Activated CD8-positive, alpha-beta memory T cell treated with anti-CD3 and anti-CD28 coated beads, Interleukin-2, amount 50 U/mL, for 24 hours (primary cell): Measurements from ENCODE around the gene SLC10A3.

Experiments
- DNase-seq: peaks from one replicate; pipeline ENCODE4 v3.0.0-alpha.2; 2020; ENCODE audit errors: extremely low read depth

SLC10A3 gene

DNA sequence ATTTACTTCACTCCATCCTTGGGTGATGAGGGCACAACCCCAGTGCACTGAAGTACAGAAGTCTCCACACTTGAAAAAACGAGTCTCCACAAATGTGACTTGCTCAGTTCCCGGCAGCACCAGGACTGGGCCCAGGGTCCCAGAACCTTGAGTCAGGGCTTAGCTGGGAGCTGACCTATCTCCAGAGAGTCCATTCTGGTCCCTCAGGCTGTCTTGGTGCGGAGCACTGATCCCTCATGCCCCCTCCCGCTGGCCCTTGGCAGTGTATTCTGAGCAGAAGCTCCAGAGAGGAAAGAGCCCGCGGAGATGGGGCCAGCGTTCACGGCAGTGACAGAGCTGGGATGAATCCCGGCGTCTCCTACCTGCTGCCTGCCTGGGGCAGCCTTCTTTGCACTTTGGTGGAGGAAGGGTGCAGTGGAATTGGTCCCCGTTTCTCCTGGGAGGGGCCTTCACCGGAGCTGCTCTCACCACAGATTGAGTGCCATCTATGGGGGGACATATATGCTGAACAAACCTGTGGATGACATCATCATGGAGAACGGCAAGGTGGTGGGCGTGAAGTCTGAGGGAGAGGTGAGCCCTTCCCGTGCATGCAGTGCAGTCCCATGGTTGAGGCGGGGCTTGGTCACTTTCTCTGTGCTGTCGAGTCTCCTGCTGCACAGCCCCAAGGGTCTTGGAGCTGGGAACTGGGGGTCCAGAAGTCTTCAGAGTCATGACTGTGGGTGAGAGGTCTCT lies 49.6 kb downstream of the SLC10A3 start:
- DNase-seq: no peak

- no peak for DNase-seq
These were observed 50.6 kb downstream of the SLC10A3 start for GRCh38 chrX:154439841-154440240.

- DNase-seq: no peak
These were observed 52.2 kb downstream of the SLC10A3 start for GRCh38 chrX:154437971-154438893.
